GM12878 (cell line): ENCODE measurements around the gene PHLPP1. TPM values are rescaled to one million over a fixed set of nuclear protein-coding genes. Genes with fewer than 3 reads are reported as not detected.
A peak's percentile ranks its signal among the peaks of the same experiment; 100 is the strongest.

Source experiments
- ATAC-seq: fragments of 200-7000 bp; cut with Tn5 transposase; 3 replicates; pipeline ENCODE4 v1.9.1; 2020; ENCODE audit warnings: mild to moderate bottlenecking, moderate library complexity
- BruUV-seq: library from RNA; stranded (reverse); fragments of 400-500 nt; replicated peaks from 2 replicates; lab custom pipeline; 2021; lab: Mats Ljungman, UMichigan
- CTCF ChIA-PET: fragments of 300-600 bp; sonication (Branson Sonifier 250); formaldehyde crosslinking; extraction: SDS; loops from one replicate; lab custom pipeline; 2021; ENCODE audit warnings: inconsistent platforms; lab: Yijun Ruan, JAX
- POLR2A ChIA-PET: fragments of 350-600 bp; formaldehyde crosslinking; extraction: SDS; loops from one replicate; lab custom pipeline; 2021; ENCODE audit warnings: inconsistent platforms; lab: Charles Lee
- RAD21 ChIA-PET: fragments of 300-600 bp; sonication (Branson Sonifier 250); formaldehyde crosslinking; loops from one replicate; lab custom pipeline; 2023; ENCODE audit warnings: antibody characterized with exemption; ENCODE audit not compliant: unreplicated experiment; lab: Charles Lee
- SMC1A ChIA-PET: fragments of 300-600 bp; sonication (Branson Sonifier 250); formaldehyde crosslinking; loops from one replicate; lab custom pipeline; 2023; ENCODE audit not compliant: unreplicated experiment, uncharacterized antibody; lab: Charles Lee
- DNase-seq: peaks from one replicate; pipeline ENCODE4 v3.0.0-alpha.2; 2011; ENCODE audit warnings: low read depth, low spot score
- FAIRE-seq: peaks from 3 replicates; lab custom pipeline; 2011; peaks lifted over from hg19 to GRCh38; lab: Jason Lieb, UNC
- H2AFZ ChIP-seq: 2 replicates; pipeline ENCODE4 v1.6.0; 2011; ENCODE audit warnings: low read depth, low read length, control low read depth; ENCODE audit not compliant: control insufficient read depth
- H3K27ac ChIP-seq: 2 replicates; pipeline ENCODE4 v1.5.1; 2011; ENCODE audit warnings: control low read depth; ENCODE audit not compliant: control insufficient read depth, insufficient read depth
- H3K27me3 ChIP-seq, 2 experiments: replicated peaks in 1 of 2; 2 replicates each; pipeline versions ENCODE4 v1.6.0 to v1.6.1; 2011; ENCODE audit warnings: low read length in 1 of 2; ENCODE audit not compliant: control insufficient read depth in 2 of 2, insufficient read depth in 2 of 2
- H3K36me3 ChIP-seq, 2 experiments: 2 replicates each; pipeline ENCODE4 v1.5.1; 2011; ENCODE audit warnings: low read length in 1 of 2; ENCODE audit not compliant: control insufficient read depth in 2 of 2, insufficient read depth in 2 of 2
- H3K4me1 ChIP-seq: 2 replicates; pipeline ENCODE4 v1.6.1; 2011; ENCODE audit warnings: mild to moderate bottlenecking, low read length, moderate library complexity, mixed read lengths; ENCODE audit not compliant: control insufficient read depth, insufficient read depth
- H3K4me2 ChIP-seq: 2 replicates; pipeline ENCODE4 v1.6.0; 2011; ENCODE audit warnings: control low read depth; ENCODE audit not compliant: control insufficient read depth, insufficient read depth
- H3K4me3 ChIP-seq: fragments of 200-600 bp; sonication (generic); 2 replicates; pipeline ENCODE4 v1.5.1; 2016
- H3K79me2 ChIP-seq: 2 replicates; pipeline ENCODE4 v1.6.0; 2011; ENCODE audit warnings: low read length; ENCODE audit not compliant: control insufficient read depth, insufficient read depth
- H3K9ac ChIP-seq: 2 replicates; pipeline ENCODE4 v1.8.0; 2011; ENCODE audit warnings: low read length, control low read depth, mixed read lengths; ENCODE audit not compliant: control insufficient read depth, insufficient read depth
- H3K9me3 ChIP-seq: replicated peaks from 3 replicates; pipeline ENCODE4 v1.5.1; 2011; ENCODE audit warnings: mild to moderate bottlenecking, low read length; ENCODE audit not compliant: control insufficient read depth, insufficient read depth
- H4K20me1 ChIP-seq: 2 replicates; pipeline ENCODE4 v1.6.0; 2011; ENCODE audit not compliant: control insufficient read depth, insufficient read depth
- ASH2L ChIP-seq: fragments of 300-600, 200-600 bp; sonication (generic); IDR thresholded peaks from 2 replicates; pipeline ENCODE4 v1.6.1; 2017; ENCODE audit warnings: low read depth, mild to moderate bottlenecking, borderline replicate concordance
- BMI1 ChIP-seq: fragments of 450-650 bp; IDR thresholded peaks from 2 replicates; pipeline ENCODE4 v1.6.1; 2016; ENCODE audit warnings: mild to moderate bottlenecking, moderate library complexity, borderline replicate concordance
- MEF2A ChIP-seq: IDR thresholded peaks from 2 replicates; pipeline ENCODE4 v1.6.1; 2011; ENCODE audit warnings: low read depth, mild to moderate bottlenecking, low read length, moderate library complexity; ENCODE audit not compliant: insufficient read depth
- MEF2B ChIP-seq: fragments of 450-650 bp; IDR thresholded peaks from 2 replicates; pipeline ENCODE4 v1.6.1; 2018; ENCODE audit warnings: mild to moderate bottlenecking, moderate library complexity; ENCODE audit not compliant: partially characterized antibody, poor library complexity, severe bottlenecking
- RUNX3 ChIP-seq: IDR thresholded peaks from 2 replicates; pipeline ENCODE4 v1.6.1; 2012; ENCODE audit warnings: low read length, inconsistent platforms
- WGBS: methylation state at CpG from one replicate; pipeline ENCODE4 v1.1.6; 2016; ENCODE audit warnings: low lambda C conversion rate; ENCODE audit not compliant: insufficient replicate concordance, insufficient coverage; ENCODE audit errors: missing lambda C conversion rate; 5-methylcytosine and 5-hydroxymethylcytosine counted together
- in situ Hi-C: fragments of 300-500 bp; cut with MboI; formaldehyde crosslinking; loops from 9 replicates; pipeline ENCODE4 v1.14.3; 2018; ENCODE audit warnings: mixed read lengths
- intact Hi-C: fragments of 100-400 bp; cut with micrococcal nuclease; formaldehyde crosslinking; loops from one replicate; pipeline ENCODE4 v1.14.2; 2022; ENCODE audit not compliant: unreplicated experiment
- polyA plus RNA-seq, 11 experiments: library from polyadenylated mRNA; depleted of rRNA in 4 of 11; unstranded in 6 of 11; stranded (reverse) in 5 of 11; fragments of >200 nt; fragmentation: Nextera tagmentation in 4 of 11; fragmentation: Illumina TruSeq in 1 of 11; extraction: Ambion mirVana in 4 of 11; extraction: Trizol in 1 of 11; gene quantifications; 1 replicate in 1 of 11; 2 replicates in 10 of 11; pipeline versions ENCODE4 v1.2.1 to v1.2.3, GENCODE V29; 2011 to 2016; ENCODE audit warnings: inconsistent platforms in 2 of 11, missing spikeins in 2 of 11, low read depth in 1 of 11
- total RNA-seq, 4 experiments: library from RNA; depleted of rRNA in 3 of 4; stranded (reverse); fragments of >200 nt in 3 of 4; fragmentation: Illumina TruSeq in 1 of 4; extraction: Trizol in 1 of 4; gene quantifications; 2 replicates each; pipeline versions ENCODE4 v1.2.1 to v1.2.3, GENCODE V29; 2013 to 2021
- TF ChIP-seq, protein P1 (sequence below): IDR thresholded peaks from 2 replicates; pipeline ENCODE4 v1.6.1; 2012; ENCODE audit warnings: low read depth, low read length, improper control_type of control experiment
- TF ChIP-seq, protein P2 (sequence below): fragments of 450-650 bp; IDR thresholded peaks from 2 replicates; pipeline ENCODE4 v1.6.1; 2017; ENCODE audit warnings: mild to moderate bottlenecking, moderate library complexity
- TF ChIP-seq, protein P3 (sequence below): fragments of 150-350 bp; IDR thresholded peaks from 2 replicates; pipeline ENCODE4 v1.6.1; 2016; ENCODE audit warnings: low read depth, low read length

The PHLPP1 gene
- total and polyA plus RNA-seq, 10 of the 15 experiments (the other 5 are each of a cell fraction or from before 2014, with no cell fraction given) = 0.42 to 7.0 (median 1.9) TPM

DNA sequence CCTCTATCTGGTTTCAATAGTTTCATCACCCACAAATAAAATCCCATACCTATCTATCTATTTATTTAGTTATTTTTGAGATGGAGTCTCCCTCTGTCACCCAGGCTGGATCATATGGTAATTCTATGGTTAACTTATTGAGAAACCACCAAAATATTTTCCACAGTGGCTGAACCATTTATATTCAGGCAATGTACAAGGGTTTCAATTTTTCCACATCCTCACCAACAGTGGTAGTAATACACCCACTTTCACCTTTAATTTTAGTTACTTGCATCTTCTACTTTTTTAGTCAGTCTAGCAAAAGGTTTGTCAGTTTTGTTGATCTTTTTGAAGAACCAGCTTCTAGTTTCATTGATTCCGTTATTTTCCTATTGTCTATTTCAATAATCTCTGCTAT lies 46.1 kb upstream of the PHLPP1 start:
- no peak overlapping the region for H3K27ac ChIP-seq
- in situ Hi-C loops (no loop called here), intact Hi-C loops (no loop called here)
- H3K79me2 ChIP-seq = no peaks in the 10 kb centered on the region
- DNase-seq (no peak), ATAC-seq (no peak), FAIRE-seq (no peak)
- ChIA-PET RAD21 (no interaction called here), CTCF (no interaction called here), POLR2A (no interaction called here), SMC1A (no interaction called here)
- TF ChIP-seq RUNX3 = peak; percentile 52; the same call in 1 of the 2 replicates
- no peak for TF ChIP-seq MEF2A
- no TSS peak for BruUV-seq
- no peaks in the 10 kb centered on the region; the same call in 2 of the 3 replicates for H3K9me3 ChIP-seq
- H3K9ac ChIP-seq = no peak overlapping the region
- no peaks in the 10 kb centered on the region for H3K27me3 ChIP-seq
- H2AFZ ChIP-seq = no peak overlapping the region
- H4K20me1 ChIP-seq = no peaks in the 10 kb centered on the region
- no peak overlapping the region for H3K4me2 ChIP-seq
- 53% methylated on average over 1 of the region's 1 CpG for WGBS
- no peaks in the 10 kb centered on the region for H3K36me3 ChIP-seq
- H3K4me1 ChIP-seq = peaks cover 3% of the 10 kb centered on the region
- H3K4me3 ChIP-seq = no peak overlapping the region

DNA sequence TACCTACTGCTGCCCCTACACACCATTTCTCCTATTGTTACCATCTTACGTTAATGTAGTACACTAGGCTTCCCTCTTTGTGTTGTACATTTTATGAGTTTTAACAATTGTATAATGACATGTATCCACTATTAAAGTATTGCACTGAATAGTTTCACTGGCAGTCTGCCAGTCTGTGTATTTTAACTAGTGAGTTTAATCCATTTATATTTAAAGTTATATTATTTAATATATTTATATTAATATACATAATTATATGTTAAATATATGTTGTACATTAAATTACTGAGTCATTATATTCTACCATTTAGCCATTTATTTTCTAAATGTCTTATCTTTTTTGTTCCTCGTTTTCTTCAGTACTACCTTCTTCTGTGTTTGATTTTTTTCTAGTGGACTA lies 44.8 kb upstream of the PHLPP1 start:
- Histone ChIP-seq H2AFZ (no peak overlapping the region), H3K4me3 (no peak overlapping the region), H3K27ac (no peak overlapping the region), H4K20me1 (no peaks in the 10 kb centered on the region), H3K9me3 (no peaks in the 10 kb centered on the region; the same call in 2 of the 3 replicates), H3K36me3 (no peaks in the 10 kb centered on the region), H3K4me2 (no peak overlapping the region), H3K27me3 (no peaks in the 10 kb centered on the region), H3K9ac (no peak overlapping the region), H3K79me2 (no peaks in the 10 kb centered on the region), H3K4me1 (no peaks in the 10 kb centered on the region)
- ChIA-PET POLR2A (no interaction called here), CTCF (interaction anchor here (1.0 kb wide), 1 partner anchor 287 kb away, joined by 3 read pairs; no protein-coding TSS in a partner anchor), SMC1A (interaction anchor here (0.5 to 0.8 kb wide), 2 partner anchors 25 to 31 kb away, joined by 3 to 4 read pairs; no protein-coding TSS in a partner anchor), RAD21 (no interaction called here)
- intact Hi-C loops = no loop called here
- no TSS peak for BruUV-seq
- FAIRE-seq (no peak), DNase-seq (no peak), ATAC-seq (no peak)
- in situ Hi-C loops = no loop called here
- 93% methylated on average over 2 of the region's 2 CpGs for WGBS
- TF ChIP-seq, protein P1, sequence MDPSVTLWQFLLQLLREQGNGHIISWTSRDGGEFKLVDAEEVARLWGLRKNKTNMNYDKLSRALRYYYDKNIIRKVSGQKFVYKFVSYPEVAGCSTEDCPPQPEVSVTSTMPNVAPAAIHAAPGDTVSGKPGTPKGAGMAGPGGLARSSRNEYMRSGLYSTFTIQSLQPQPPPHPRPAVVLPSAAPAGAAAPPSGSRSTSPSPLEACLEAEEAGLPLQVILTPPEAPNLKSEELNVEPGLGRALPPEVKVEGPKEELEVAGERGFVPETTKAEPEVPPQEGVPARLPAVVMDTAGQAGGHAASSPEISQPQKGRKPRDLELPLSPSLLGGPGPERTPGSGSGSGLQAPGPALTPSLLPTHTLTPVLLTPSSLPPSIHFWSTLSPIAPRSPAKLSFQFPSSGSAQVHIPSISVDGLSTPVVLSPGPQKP = no peak
- TF ChIP-seq BMI1 (no peak), MEF2B (no peak), ASH2L (no peak)
- TF ChIP-seq, protein P2, sequence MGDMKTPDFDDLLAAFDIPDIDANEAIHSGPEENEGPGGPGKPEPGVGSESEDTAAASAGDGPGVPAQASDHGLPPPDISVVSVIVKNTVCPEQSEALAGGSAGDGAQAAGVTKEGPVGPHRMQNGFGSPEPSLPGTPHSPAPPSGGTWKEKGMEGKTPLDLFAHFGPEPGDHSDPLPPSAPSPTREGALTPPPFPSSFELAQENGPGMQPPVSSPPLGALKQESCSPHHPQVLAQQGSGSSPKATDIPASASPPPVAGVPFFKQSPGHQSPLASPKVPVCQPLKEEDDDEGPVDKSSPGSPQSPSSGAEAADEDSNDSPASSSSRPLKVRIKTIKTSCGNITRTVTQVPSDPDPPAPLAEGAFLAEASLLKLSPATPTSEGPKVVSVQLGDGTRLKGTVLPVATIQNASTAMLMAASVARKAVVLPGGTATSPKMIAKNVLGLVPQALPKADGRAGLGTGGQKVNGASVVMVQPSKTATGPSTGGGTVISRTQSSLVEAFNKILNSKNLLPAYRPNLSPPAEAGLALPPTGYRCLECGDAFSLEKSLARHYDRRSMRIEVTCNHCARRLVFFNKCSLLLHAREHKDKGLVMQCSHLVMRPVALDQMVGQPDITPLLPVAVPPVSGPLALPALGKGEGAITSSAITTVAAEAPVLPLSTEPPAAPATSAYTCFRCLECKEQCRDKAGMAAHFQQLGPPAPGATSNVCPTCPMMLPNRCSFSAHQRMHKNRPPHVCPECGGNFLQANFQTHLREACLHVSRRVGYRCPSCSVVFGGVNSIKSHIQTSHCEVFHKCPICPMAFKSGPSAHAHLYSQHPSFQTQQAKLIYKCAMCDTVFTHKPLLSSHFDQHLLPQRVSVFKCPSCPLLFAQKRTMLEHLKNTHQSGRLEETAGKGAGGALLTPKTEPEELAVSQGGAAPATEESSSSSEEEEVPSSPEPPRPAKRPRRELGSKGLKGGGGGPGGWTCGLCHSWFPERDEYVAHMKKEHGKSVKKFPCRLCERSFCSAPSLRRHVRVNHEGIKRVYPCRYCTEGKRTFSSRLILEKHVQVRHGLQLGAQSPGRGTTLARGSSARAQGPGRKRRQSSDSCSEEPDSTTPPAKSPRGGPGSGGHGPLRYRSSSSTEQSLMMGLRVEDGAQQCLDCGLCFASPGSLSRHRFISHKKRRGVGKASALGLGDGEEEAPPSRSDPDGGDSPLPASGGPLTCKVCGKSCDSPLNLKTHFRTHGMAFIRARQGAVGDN = no peak
- TF ChIP-seq, protein P3, sequence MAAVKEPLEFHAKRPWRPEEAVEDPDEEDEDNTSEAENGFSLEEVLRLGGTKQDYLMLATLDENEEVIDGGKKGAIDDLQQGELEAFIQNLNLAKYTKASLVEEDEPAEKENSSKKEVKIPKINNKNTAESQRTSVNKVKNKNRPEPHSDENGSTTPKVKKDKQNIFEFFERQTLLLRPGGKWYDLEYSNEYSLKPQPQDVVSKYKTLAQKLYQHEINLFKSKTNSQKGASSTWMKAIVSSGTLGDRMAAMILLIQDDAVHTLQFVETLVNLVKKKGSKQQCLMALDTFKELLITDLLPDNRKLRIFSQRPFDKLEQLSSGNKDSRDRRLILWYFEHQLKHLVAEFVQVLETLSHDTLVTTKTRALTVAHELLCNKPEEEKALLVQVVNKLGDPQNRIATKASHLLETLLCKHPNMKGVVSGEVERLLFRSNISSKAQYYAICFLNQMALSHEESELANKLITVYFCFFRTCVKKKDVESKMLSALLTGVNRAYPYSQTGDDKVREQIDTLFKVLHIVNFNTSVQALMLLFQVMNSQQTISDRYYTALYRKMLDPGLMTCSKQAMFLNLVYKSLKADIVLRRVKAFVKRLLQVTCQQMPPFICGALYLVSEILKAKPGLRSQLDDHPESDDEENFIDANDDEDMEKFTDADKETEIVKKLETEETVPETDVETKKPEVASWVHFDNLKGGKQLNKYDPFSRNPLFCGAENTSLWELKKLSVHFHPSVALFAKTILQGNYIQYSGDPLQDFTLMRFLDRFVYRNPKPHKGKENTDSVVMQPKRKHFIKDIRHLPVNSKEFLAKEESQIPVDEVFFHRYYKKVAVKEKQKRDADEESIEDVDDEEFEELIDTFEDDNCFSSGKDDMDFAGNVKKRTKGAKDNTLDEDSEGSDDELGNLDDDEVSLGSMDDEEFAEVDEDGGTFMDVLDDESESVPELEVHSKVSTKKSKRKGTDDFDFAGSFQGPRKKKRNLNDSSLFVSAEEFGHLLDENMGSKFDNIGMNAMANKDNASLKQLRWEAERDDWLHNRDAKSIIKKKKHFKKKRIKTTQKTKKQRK = no peak
